Measurements from ENCODE around the gene CANT1. TPM values are rescaled to one million over a fixed set of nuclear protein-coding genes. Genes with fewer than 3 reads are reported as not detected.
A peak's percentile ranks its signal among the peaks of the same experiment; 100 is the strongest.

Gene CANT1
- total and polyA plus RNA-seq, 5 experiments from 2014 or later, result 6.1 to 34.6 (median 9.4) TPM

DNA sequence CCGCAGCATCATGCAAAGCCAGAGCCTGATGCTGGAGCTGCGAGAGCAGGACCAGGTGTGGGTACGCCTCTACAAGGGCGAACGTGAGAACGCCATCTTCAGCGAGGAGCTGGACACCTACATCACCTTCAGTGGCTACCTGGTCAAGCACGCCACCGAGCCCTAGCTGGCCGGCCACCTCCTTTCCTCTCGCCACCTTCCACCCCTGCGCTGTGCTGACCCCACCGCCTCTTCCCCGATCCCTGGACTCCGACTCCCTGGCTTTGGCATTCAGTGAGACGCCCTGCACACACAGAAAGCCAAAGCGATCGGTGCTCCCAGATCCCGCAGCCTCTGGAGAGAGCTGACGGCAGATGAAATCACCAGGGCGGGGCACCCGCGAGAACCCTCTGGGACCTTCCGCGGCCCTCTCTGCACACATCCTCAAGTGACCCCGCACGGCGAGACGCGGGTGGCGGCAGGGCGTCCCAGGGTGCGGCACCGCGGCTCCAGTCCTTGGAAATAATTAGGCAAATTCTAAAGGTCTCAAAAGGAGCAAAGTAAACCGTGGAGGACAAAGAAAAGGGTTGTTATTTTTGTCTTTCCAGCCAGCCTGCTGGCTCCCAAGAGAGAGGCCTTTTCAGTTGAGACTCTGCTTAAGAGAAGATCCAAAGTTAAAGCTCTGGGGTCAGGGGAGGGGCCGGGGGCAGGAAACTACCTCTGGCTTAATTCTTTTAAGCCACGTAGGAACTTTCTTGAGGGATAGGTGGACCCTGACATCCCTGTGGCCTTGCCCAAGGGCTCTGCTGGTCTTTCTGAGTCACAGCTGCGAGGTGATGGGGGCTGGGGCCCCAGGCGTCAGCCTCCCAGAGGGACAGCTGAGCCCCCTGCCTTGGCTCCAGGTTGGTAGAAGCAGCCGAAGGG lies 38.6 kb upstream of the CANT1 start:
- Mint-ChIP-seq H3K9me3 (peaks cover 0 to 4% (median under 1%) of the 10 kb centered on the region in 9 donors), H3K27ac (no peak overlapping the region), H3K4me1 (peaks cover 1 to 13% (median 5%) of the 10 kb centered on the region in 4 donors), H3K4me3 (no peak overlapping the region), H3K36me3 (no peaks in the 10 kb centered on the region), H3K27me3 (peaks cover 9 to 21% (median 16%) of the 10 kb centered on the region in 5 donors)
- POLR2A ChIA-PET, result interaction anchor here (0.6 kb wide), 1 partner anchor 231 kb away, joined by 3 read pairs; no protein-coding TSS in a partner anchor
- DNase-seq, result no peak
- no peak for ATAC-seq

DNA sequence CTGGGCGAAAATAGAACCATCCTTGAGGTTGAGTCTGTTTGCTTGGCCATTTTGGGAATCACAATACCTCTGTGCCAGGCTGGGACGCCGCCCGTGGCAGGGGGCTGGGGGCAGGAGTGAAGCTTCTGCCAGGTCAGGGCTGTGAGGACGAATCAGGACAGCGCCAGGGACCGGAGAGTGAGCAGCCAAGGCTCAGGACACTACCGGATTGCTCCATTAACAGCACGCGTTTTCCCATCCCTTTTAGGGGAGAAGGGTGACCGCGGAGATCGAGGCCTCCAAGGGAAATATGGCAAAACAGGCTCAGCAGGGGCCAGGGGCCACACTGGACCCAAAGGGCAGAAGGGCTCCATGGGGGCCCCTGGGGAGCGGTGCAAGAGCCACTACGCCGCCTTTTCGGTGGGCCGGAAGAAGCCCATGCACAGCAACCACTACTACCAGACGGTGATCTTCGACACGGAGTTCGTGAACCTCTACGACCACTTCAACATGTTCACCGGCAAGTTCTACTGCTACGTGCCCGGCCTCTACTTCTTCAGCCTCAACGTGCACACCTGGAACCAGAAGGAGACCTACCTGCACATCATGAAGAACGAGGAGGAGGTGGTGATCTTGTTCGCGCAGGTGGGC lies 37.8 kb upstream of the CANT1 start:
- H3K27ac Mint-ChIP-seq, result no peak overlapping the region
- ATAC-seq (no peak), DNase-seq (no peak)
- H3K9me3 Mint-ChIP-seq, result no peaks in the 10 kb centered on the region
- H3K4me3 Mint-ChIP-seq, result no peak overlapping the region
- POLR2A ChIA-PET, result no interaction called here
- H3K4me1 Mint-ChIP-seq, result peaks cover 1 to 13% (median 8%) of the 10 kb centered on the region in 4 donors
- H3K36me3 Mint-ChIP-seq, result no peaks in the 10 kb centered on the region
- H3K27me3 Mint-ChIP-seq, result peaks cover 9 to 21% (median 19%) of the 10 kb centered on the region in 5 donors

DNA sequence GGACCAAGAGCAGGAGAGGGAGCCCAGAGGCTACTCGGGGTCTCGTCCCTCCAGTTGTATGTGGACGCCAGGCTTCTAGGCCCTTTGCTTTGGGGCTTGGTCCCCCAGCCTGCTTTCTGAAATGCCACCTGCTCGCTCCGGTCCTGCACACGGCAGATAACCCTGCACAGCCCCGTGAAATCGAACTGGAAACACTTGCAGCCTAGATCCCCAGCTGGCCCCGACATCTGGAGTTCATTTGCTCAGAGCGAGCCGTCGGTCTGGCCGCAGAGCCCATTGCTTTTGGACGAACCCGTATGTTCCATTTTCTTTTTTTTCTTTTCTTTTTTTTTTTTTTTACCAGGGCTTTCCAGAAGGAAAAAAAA lies 37.3 kb upstream of the CANT1 start:
- Mint-ChIP-seq H3K27ac (no peak overlapping the region), H3K9me3 (no peaks in the 10 kb centered on the region), H3K27me3 (peaks cover 9 to 21% (median 19%) of the 10 kb centered on the region in 5 donors), H3K36me3 (no peaks in the 10 kb centered on the region), H3K4me1 (peaks cover 1 to 13% (median 8%) of the 10 kb centered on the region in 4 donors), H3K4me3 (no peak overlapping the region)
- POLR2A ChIA-PET, result no interaction called here
- no peak for ATAC-seq
- no peak for DNase-seq

DNA sequence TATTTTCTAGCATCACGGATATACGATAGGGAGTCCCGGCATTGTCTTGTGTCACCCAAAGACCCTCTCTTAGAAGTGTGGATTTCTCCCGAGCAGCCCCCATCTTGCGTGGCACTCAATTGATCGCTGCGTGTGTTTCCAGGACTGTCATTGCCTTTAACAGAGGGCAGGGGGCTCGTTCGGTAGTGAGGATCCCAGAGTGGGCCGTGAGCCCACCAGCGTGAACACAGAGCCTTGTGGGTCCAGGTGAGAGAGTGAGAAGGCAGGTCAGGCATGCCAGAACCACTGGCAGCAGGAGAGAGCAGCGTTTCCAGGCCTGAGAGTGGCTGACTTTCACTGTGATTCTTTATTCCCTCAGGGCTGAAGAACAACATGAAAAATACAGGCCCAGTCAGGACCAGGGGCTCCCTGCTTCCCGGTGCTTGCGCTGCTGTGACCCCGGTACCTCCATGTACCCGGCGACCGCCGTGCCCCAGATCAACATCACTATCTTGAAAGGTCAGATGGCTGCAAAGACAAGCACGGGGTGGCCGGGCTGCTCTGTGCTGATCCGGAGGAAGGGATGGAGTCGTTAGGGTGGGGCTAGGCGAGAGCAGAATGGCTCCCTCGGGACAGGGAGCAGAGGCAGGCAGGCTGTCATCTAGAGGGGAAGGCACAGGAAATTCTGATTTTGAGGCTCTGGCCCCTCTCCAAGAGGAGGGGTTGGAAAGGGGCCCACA lies 36.8 kb upstream of the CANT1 start:
- POLR2A ChIA-PET, result interaction anchor here (1.6 kb wide), 1 partner anchor 10 kb away, joined by 3 read pairs; no protein-coding TSS in a partner anchor
- DNase-seq (no peak), ATAC-seq (no peak)
- Mint-ChIP-seq H3K4me1 (peaks cover 1 to 13% (median 8%) of the 10 kb centered on the region in 4 donors), H3K4me3 (no peak overlapping the region), H3K27ac (no peak overlapping the region), H3K9me3 (no peaks in the 10 kb centered on the region), H3K27me3 (peaks cover 9 to 20% (median 19%) of the 10 kb centered on the region in 5 donors), H3K36me3 (no peaks in the 10 kb centered on the region)

DNA sequence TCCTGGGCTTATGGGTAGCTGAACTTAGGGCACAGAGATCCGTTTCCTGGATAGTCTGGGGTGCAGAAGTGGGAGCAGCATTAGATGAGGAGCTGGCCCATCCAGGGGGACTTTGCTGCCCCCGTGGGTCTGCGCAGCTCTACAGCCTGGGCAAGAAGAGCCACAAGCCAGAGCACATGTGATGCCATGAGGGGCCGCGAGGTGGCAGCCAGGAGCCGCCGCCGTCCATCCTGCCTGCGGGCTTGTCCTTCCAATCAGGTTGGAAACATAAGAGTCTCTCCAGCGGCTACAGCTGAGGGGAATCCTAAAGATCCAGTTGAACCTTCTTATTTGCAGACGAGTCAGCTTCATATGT lies 36.3 kb upstream of the CANT1 start:
- ATAC-seq, result peak; percentile 78 to 91
- H3K36me3 Mint-ChIP-seq, result no peaks in the 10 kb centered on the region
- H3K27me3 Mint-ChIP-seq, result peaks cover 6 to 19% (median 16%) of the 10 kb centered on the region in 5 donors
- H3K4me3 Mint-ChIP-seq, result no peak overlapping the region
- peak overlapping the region in 1 of 10 donors; percentile 54 for H3K27ac Mint-ChIP-seq
- peak; percentile 32 to 72 (median 55) for DNase-seq
- POLR2A ChIA-PET, result interaction anchor here (1.6 kb wide), 1 partner anchor 9 kb away, joined by 3 read pairs; no protein-coding TSS in a partner anchor
- peaks cover 1 to 13% (median 8%) of the 10 kb centered on the region in 4 donors for H3K4me1 Mint-ChIP-seq
- H3K9me3 Mint-ChIP-seq, result no peaks in the 10 kb centered on the region

DNA sequence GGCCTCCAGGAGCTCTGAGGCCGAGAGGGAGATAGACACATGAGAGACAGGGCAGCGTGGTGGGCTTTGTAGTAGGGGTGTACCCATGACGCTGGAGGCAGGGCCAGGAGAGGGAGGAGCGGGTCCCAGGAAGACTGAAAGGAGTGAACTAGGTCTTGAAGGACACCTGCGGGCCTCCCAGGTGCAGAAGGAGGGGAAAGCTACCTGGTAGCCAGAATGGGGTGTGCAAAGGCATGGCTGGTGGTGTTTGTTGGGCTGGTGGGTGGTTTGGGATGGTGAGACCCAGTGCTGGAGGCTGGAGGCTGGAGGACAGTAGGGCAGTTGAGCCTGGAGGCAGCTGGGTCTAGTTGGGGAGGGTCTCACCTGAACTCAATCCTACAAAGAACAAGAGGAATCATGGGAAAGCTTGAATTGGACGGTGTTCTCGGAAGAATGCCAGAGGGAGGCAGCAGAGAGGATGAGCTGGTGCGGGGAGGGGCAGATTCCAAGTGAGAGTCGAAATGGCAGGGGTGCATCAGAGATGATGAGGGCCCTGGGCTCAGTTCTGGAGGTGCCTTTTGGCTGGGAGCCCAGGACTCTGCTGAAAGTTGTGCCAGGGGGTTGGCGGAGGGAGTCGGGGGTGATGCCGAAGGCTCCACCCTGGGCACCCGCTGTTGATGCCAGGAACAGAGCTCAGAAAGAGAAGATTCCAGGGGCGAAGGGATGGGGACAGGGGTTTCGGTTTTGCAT lies 35.6 kb upstream of the CANT1 start:
- ATAC-seq, result no peak
- POLR2A ChIA-PET, result interaction anchor here (1.6 kb wide), 1 partner anchor 8 kb away, joined by 3 read pairs; no protein-coding TSS in a partner anchor
- no peaks in the 10 kb centered on the region for H3K9me3 Mint-ChIP-seq

DNA sequence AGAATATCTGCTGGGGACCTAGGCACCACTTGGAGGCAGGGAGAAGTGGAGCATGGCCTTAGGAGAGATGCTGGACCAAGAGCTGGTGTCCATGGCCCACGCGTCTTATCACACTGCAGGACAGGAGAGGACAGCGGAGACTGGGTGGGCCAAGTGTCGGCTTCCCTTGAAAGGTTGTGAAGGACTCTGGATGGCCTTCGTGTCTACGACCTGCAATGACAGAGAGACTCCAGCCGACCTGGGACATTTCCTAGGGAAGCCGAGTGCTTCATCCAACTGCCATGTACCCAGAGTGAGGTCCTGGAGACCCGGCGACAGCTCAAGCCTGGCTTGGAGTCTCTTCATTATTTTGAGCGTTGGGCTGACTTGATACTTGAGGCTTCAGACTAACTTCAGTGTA lies 34.9 kb upstream of the CANT1 start:
- POLR2A ChIA-PET, result interaction anchor here (1.6 kb wide), 1 partner anchor 8 kb away, joined by 3 read pairs; no protein-coding TSS in a partner anchor
- no peaks in the 10 kb centered on the region for H3K9me3 Mint-ChIP-seq
- no peak overlapping the region for H3K4me3 Mint-ChIP-seq
- H3K27ac Mint-ChIP-seq, result no peak overlapping the region
- no peak for DNase-seq
- no peaks in the 10 kb centered on the region for H3K36me3 Mint-ChIP-seq
- H3K4me1 Mint-ChIP-seq, result peaks cover 1 to 13% (median 8%) of the 10 kb centered on the region in 4 donors
- peaks cover 6 to 19% (median 16%) of the 10 kb centered on the region in 5 donors for H3K27me3 Mint-ChIP-seq
- ATAC-seq, result no peak

More for the DNA sequence above, 35.6 kb upstream of the CANT1 start:
- Mint-ChIP-seq H3K4me1 (peaks cover 1 to 13% (median 8%) of the 10 kb centered on the region in 4 donors), H3K36me3 (no peaks in the 10 kb centered on the region), H3K27ac (peak overlapping the region in 3 of 10 donors; percentile 29 to 47 (median 31)), H3K4me3 (peak overlapping the region in 1 of 10 donors; percentile 17), H3K27me3 (peaks cover 6 to 19% (median 16%) of the 10 kb centered on the region in 5 donors)
- no peak for DNase-seq

DNA sequence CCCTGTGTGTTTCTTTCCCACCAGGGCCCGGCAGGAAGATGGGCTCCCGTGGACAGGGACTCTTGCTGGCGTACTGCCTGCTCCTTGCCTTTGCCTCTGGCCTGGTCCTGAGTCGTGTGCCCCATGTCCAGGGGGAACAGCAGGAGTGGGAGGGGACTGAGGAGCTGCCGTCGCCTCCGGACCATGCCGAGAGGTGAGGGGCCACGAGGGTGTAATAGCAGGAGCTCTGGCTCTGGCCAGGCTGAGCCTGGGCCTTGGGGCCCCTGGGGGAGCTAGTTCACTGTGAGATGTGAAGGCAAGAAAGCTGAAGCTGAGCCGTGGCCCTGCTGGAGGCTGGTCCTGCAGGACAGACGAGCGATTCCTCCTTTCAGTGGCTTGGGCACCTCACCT lies 34.4 kb upstream of the CANT1 start:
- DNase-seq (no peak), ATAC-seq (no peak)
- H3K36me3 Mint-ChIP-seq, result no peaks in the 10 kb centered on the region
- H3K9me3 Mint-ChIP-seq, result no peaks in the 10 kb centered on the region
- peaks cover 1 to 13% (median 8%) of the 10 kb centered on the region in 4 donors for H3K4me1 Mint-ChIP-seq
- H3K27me3 Mint-ChIP-seq, result peaks cover 6 to 19% (median 16%) of the 10 kb centered on the region in 5 donors
- no peak overlapping the region for H3K4me3 Mint-ChIP-seq
- POLR2A ChIA-PET, result no interaction called here
- H3K27ac Mint-ChIP-seq, result peak overlapping the region in 1 of 10 donors; percentile 38

DNA sequence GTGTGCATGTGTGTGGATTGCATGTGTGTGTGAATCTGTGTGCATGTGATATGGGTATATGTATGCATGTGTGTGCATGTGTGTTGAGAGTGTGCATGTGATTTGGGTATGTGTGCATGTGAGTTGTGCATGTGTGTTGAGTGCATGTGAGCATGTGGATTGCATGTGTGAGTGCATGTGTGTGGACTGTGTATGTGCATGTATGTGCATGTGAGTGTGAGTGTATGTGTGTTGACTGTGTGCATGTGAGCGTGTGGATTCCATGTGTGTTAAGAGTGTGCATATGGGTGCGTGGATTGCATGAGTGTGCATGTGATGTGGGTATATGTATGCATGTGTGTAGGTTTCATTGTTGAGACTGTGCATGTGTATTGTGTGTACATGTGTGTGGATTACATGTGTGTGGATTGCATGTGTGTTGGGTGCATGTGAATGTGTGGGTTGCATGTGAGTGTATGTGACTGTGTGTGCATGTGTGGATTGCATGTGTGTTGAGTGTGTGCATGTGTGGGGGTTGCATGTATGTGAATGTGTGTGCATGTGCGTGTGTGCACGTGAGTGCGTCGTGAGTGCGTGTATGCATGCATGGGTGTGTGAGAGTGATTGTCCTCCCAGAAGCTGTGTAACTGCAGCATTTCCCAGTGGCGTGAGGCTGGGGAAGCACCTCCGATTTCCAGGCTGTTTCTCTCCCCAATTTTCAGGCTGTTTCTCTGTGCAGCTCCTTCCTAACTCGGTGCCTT lies 33.8 kb upstream of the CANT1 start:
- Mint-ChIP-seq H3K4me3 (no peak overlapping the region), H3K27me3 (peaks cover 6 to 19% (median 16%) of the 10 kb centered on the region in 5 donors), H3K27ac (peak overlapping the region in 1 of 10 donors; percentile 38), H3K36me3 (no peaks in the 10 kb centered on the region), H3K4me1 (peaks cover 1 to 13% (median 8%) of the 10 kb centered on the region in 4 donors), H3K9me3 (no peaks in the 10 kb centered on the region)
- DNase-seq, result no peak
- ATAC-seq, result no peak
- POLR2A ChIA-PET, result no interaction called here

DNA sequence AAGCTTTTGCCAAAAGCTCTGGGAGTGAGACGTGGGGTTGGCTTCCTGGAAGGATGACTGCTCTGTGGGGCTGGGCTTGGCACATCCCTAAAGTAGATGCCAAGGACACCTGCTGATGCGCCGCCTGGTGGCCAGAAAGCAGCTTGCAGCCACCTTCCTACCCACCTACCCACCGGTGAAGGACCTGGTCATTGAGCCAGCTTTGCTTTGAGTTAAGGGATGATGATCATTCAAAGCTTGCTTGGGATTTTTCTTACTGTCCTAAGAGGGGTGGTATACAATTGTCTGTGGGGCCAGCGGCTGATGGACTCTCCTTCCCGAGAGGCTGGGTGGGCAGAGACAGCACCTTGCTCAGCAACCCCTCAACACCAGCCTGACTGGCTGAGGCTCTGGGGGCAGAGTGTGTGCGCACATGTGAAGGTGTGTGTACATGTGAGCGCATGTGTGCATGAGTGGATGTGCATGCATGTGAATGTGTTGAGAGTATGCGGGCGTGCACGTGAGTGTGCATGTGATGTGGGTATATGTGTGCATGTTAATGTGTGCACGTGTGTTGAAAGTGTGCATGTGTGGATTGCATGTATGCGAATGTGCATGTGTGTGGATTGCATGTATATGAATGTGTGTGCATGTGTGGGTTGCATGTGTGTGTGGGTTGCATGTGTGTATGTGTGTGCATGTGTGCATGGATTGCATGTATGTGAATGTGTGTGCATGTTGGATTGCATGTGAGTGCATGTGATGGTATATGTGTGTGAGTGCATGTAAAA lies 33.0 kb upstream of the CANT1 start:
- Mint-ChIP-seq H3K9me3 (no peaks in the 10 kb centered on the region), H3K4me3 (no peak overlapping the region), H3K27ac (peak overlapping the region in 1 of 10 donors; percentile 51), H3K4me1 (peaks cover 1 to 13% (median 8%) of the 10 kb centered on the region in 4 donors), H3K36me3 (no peaks in the 10 kb centered on the region), H3K27me3 (peaks cover 6 to 19% (median 16%) of the 10 kb centered on the region in 5 donors)
- ATAC-seq (peak; percentile 67 to 84), DNase-seq (peak; percentile 18 to 82 (median 63))
- POLR2A ChIA-PET, result no interaction called here

Data from naive thymus-derived CD8-positive, alpha-beta T cell (primary cell).